Islet of Langerhans (tissue), 1 donor: Measurements from ENCODE around the gene PIK3CB.

Experiments used
- FAIRE-seq: peaks from one replicate; lab custom pipeline; 2011; peaks lifted over from hg19 to GRCh38; lab: Jason Lieb, UNC

The PIK3CB gene

GRCh38 chr3:138834596-138835396 is at the start of gene PIK3CB:
TSS of gene PIK3CB (minus strand) at chr3:138834928. CDS start at chr3:138759343, 75,585 bp downstream.
- no peak for FAIRE-seq

GRCh38 chr3:138881233-138881632 is 46.5 kb upstream of the PIK3CB start:
- no peak for FAIRE-seq

- no peak for FAIRE-seq
Measured at GRCh38 chr3:138879541-138880380, 45.0 kb upstream of the PIK3CB start.

GRCh38 chr3:138877226-138877625 is 42.5 kb upstream of the PIK3CB start:
- FAIRE-seq: no peak

GRCh38 chr3:138875754-138876664 is 41.3 kb upstream of the PIK3CB start:
- FAIRE-seq: no peak

- FAIRE-seq: no peak
Measured at GRCh38 chr3:138875096-138875753, 40.5 kb upstream of the PIK3CB start.

- no peak for FAIRE-seq
Measured at GRCh38 chr3:138873471-138874278, 38.9 kb upstream of the PIK3CB start.

GRCh38 chr3:138872632-138873031 is 37.9 kb upstream of the PIK3CB start:
- FAIRE-seq: no peak

GRCh38 chr3:138867996-138868395 is 33.3 kb upstream of the PIK3CB start:
- no peak for FAIRE-seq

GRCh38 chr3:138863776-138864113 is 29.0 kb upstream of the PIK3CB start:
- FAIRE-seq: peak; percentile 13

GRCh38 chr3:138862924-138863775 is 28.4 kb upstream of the PIK3CB start:
- FAIRE-seq: peak; percentile 90

- no peak for FAIRE-seq
Measured at GRCh38 chr3:138862531-138862923, 27.8 kb upstream of the PIK3CB start.

GRCh38 chr3:138861798-138862197 is 27.1 kb upstream of the PIK3CB start:
- no peak for FAIRE-seq

GRCh38 chr3:138856799-138857198 is 22.1 kb upstream of the PIK3CB start:
- FAIRE-seq: no peak

- no peak for FAIRE-seq
Measured at GRCh38 chr3:138854940-138855339, 20.2 kb upstream of the PIK3CB start.

- FAIRE-seq: no peak
Measured at GRCh38 chr3:138854204-138854603, 19.5 kb upstream of the PIK3CB start.

- no peak for FAIRE-seq
Measured at GRCh38 chr3:138850151-138850550, 15.4 kb upstream of the PIK3CB start.

GRCh38 chr3:138849222-138849940 is 14.7 kb upstream of the PIK3CB start:
- FAIRE-seq: no peak

- FAIRE-seq: no peak
Measured at GRCh38 chr3:138848696-138849095, 14.0 kb upstream of the PIK3CB start.
